Naive thymus-derived CD4-positive, alpha-beta T cell (primary cell): ENCODE results near the gene AGBL1. TPM values are rescaled to one million over a fixed set of nuclear protein-coding genes. Genes with fewer than 3 reads are reported as not detected.

Experiments
- ATAC-seq: fragments of 150-1000 bp; cut with Tn5 transposase; 2 replicates; pipeline ENCODE4 v1.10.0; 2021; ENCODE audit warnings: mild to moderate bottlenecking, moderate library complexity
- CTCF ChIA-PET: fragments of 350-600 bp; sonication (Branson Sonifier 250); formaldehyde crosslinking; loops from one replicate; lab custom pipeline; 2021; ENCODE audit warnings: antibody characterized with exemption; lab: Charles Lee
- POLR2A ChIA-PET: fragments of 350-600 bp; sonication (Branson Sonifier 250); formaldehyde crosslinking; loops from one replicate; lab custom pipeline; 2021; ENCODE audit warnings: antibody characterized with exemption, inconsistent platforms; lab: Charles Lee
- DNase-seq, 9 donors: peaks; one replicate each; pipeline versions ENCODE4 v3.0.0 to v3.0.0-alpha.2; 2020 to 2022; ENCODE audit warnings: mixed read lengths in 1 of 9
- H3K27ac ChIP-seq: one replicate; pipeline ENCODE4 v1.7.0; 2013; ENCODE audit warnings: mild to moderate bottlenecking, low read depth, low read length, moderate library complexity
- H3K27me3 ChIP-seq, 2 donors: one replicate each; pipeline ENCODE4 v1.7.0; 2013; ENCODE audit warnings: low read length in 2 of 2, mild to moderate bottlenecking in 2 of 2, moderate library complexity in 2 of 2; ENCODE audit not compliant: control insufficient read depth in 2 of 2, insufficient read depth in 2 of 2
- H3K36me3 ChIP-seq, 3 experiments: 1 replicate in 2 of 3; 2 replicates in 1 of 3; pipeline ENCODE4 v1.7.0; 2013; ENCODE audit warnings: low read length in 3 of 3, mild to moderate bottlenecking in 3 of 3, moderate library complexity in 1 of 3; ENCODE audit not compliant: insufficient read depth in 3 of 3, control insufficient read depth in 2 of 3
- H3K4me1 ChIP-seq, 2 donors: one replicate each; pipeline ENCODE4 v1.7.0; 2013; ENCODE audit warnings: low read length in 2 of 2, mild to moderate bottlenecking in 2 of 2, moderate library complexity in 1 of 2; ENCODE audit not compliant: control insufficient read depth in 2 of 2, insufficient read depth in 2 of 2
- H3K4me3 ChIP-seq: 2 replicates; pipeline ENCODE4 v1.7.0; 2013; ENCODE audit warnings: mild to moderate bottlenecking, low read length
- H3K9me3 ChIP-seq, 3 experiments: 1 replicate in 2 of 3; 2 replicates in 1 of 3; pipeline ENCODE4 v1.7.0; 2013; ENCODE audit warnings: low read length in 3 of 3; ENCODE audit not compliant: control insufficient read depth in 2 of 3
- H3K27ac Mint-ChIP-seq, 9 donors: one replicate each; pipeline ENCODE4 v1.8.0; 2020 to 2022; ENCODE audit warnings: mixed read lengths in 9 of 9, mild to moderate bottlenecking in 8 of 9, moderate library complexity in 5 of 9, inconsistent platforms in 2 of 9
- H3K27me3 Mint-ChIP-seq, 5 donors: one replicate each; pipeline ENCODE4 v1.8.0; 2021 to 2022; ENCODE audit warnings: mixed read lengths in 5 of 5, mild to moderate bottlenecking in 1 of 5
- H3K36me3 Mint-ChIP-seq, 5 donors: one replicate each; pipeline ENCODE4 v1.8.0; 2020 to 2022; ENCODE audit warnings: mixed read lengths in 5 of 5, mild to moderate bottlenecking in 3 of 5, inconsistent platforms in 1 of 5
- H3K4me1 Mint-ChIP-seq, 7 donors: one replicate each; pipeline ENCODE4 v1.8.0; 2020 to 2022; ENCODE audit warnings: mixed read lengths in 7 of 7, mild to moderate bottlenecking in 3 of 7, inconsistent platforms in 1 of 7
- H3K4me3 Mint-ChIP-seq, 10 donors: one replicate each; pipeline ENCODE4 v1.8.0; 2020 to 2022; ENCODE audit warnings: mild to moderate bottlenecking in 10 of 10, mixed read lengths in 10 of 10, moderate library complexity in 6 of 10, inconsistent platforms in 2 of 10
- H3K9me3 Mint-ChIP-seq, 11 donors: one replicate each; pipeline ENCODE4 v1.8.0; 2020 to 2022; ENCODE audit warnings: mixed read lengths in 11 of 11, mild to moderate bottlenecking in 4 of 11, inconsistent platforms in 1 of 11, moderate library complexity in 1 of 11
- intact Hi-C, 2 donors: fragments of 100-400 bp; cut with micrococcal nuclease; formaldehyde crosslinking; loops; one replicate each; pipeline ENCODE4 v1.15.1; 2023
- polyA plus RNA-seq, 2 donors: library from polyadenylated mRNA; unstranded; fragments of 300-500 nt; fragmentation: Illumina TruSeq; gene quantifications; one replicate each; pipeline ENCODE4 v1.2.3, GENCODE V29; 2021
- total RNA-seq, 6 experiments: library from RNA in 5 of 6; stranded (reverse) in 5 of 6; gene quantifications; 1 replicate in 5 of 6; 2 replicates in 1 of 6; pipeline ENCODE4 v1.2.3 and lab custom pipeline; 2021 to 2026

AGBL1 gene
- total and polyA plus RNA-seq, 7 experiments from 2014 or later, result not detected

- CTCF ChIA-PET, result no interaction called here
These were observed 757.8 kb downstream of the AGBL1 start for GRCh38 chr15:86837294-86838061.

DNA sequence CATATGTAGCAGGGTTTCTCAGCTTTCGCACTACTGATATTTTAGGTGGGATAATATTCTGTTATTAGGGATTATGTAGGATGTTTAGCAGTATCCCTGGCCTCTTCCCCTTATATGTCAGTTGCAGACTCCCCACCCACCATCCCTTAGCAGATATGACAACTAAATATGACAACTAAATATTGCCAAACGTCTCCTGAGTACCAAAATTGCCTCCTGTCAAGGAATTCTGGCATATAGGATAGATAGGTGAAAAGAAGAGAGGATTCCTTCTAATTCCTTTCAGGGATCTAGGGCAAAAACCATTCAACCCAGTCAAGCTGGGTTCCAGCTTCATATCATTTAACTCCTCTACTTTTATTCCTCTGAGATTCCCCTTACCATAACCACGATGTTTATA, 759.8 kb downstream of the AGBL1 start:
- no peak overlapping the region for H3K27ac Mint-ChIP-seq
- no peaks in the 10 kb centered on the region for H3K9me3 ChIP-seq
- H3K27me3 ChIP-seq, result no peaks in the 10 kb centered on the region
- H3K27me3 Mint-ChIP-seq, result peaks cover 0 to 7% (median 0%) of the 10 kb centered on the region in 5 donors
- no peaks in the 10 kb centered on the region for H3K36me3 Mint-ChIP-seq
- no peaks in the 10 kb centered on the region for H3K4me1 ChIP-seq
- intact Hi-C loops, result no loop called here
- H3K4me3 ChIP-seq, result no peak overlapping the region
- no peak overlapping the region for H3K27ac ChIP-seq
- ChIA-PET CTCF (no interaction called here), POLR2A (no interaction called here)
- no peak for DNase-seq
- ATAC-seq, result no peak
- H3K4me1 Mint-ChIP-seq, result no peaks in the 10 kb centered on the region
- no peak overlapping the region for H3K4me3 Mint-ChIP-seq
- H3K9me3 Mint-ChIP-seq, result peaks cover 0 to 1% (median 0%) of the 10 kb centered on the region in 11 donors
- no peaks in the 10 kb centered on the region for H3K36me3 ChIP-seq

More at GRCh38 chr15:86837294-86838061, 757.8 kb downstream of the AGBL1 start:
- H3K27ac Mint-ChIP-seq, result no peak overlapping the region
- H3K4me1 ChIP-seq, result no peaks in the 10 kb centered on the region
- POLR2A ChIA-PET, result no interaction called here
- no peaks in the 10 kb centered on the region for H3K9me3 ChIP-seq
- H3K36me3 Mint-ChIP-seq, result no peaks in the 10 kb centered on the region
- H3K4me3 ChIP-seq, result no peak overlapping the region
- no peak overlapping the region for H3K4me3 Mint-ChIP-seq
- H3K36me3 ChIP-seq, result no peaks in the 10 kb centered on the region
- no peak for DNase-seq
- H3K9me3 Mint-ChIP-seq, result peaks cover 0 to 3% (median 0%) of the 10 kb centered on the region in 11 donors
- ATAC-seq, result no peak
- H3K27me3 ChIP-seq, result no peaks in the 10 kb centered on the region
- H3K4me1 Mint-ChIP-seq, result no peaks in the 10 kb centered on the region
- H3K27ac ChIP-seq, result no peak overlapping the region
- peaks cover 0 to 7% (median 0%) of the 10 kb centered on the region in 5 donors for H3K27me3 Mint-ChIP-seq
- intact Hi-C loops, result no loop called here

GRCh38 chr15:86840996-86841395, 761.3 kb downstream of the AGBL1 start:
- POLR2A ChIA-PET, result no interaction called here
- H3K36me3 Mint-ChIP-seq, result no peaks in the 10 kb centered on the region
- no peak overlapping the region for H3K27ac Mint-ChIP-seq
- H3K4me1 Mint-ChIP-seq, result no peaks in the 10 kb centered on the region
- no peak for ATAC-seq
- no peaks in the 10 kb centered on the region for H3K9me3 ChIP-seq
- no peaks in the 10 kb centered on the region for H3K36me3 ChIP-seq
- H3K27me3 Mint-ChIP-seq, result peaks cover 0 to 7% (median 0%) of the 10 kb centered on the region in 5 donors
- no peaks in the 10 kb centered on the region for H3K27me3 ChIP-seq
- CTCF ChIA-PET, result no interaction called here
- intact Hi-C loops, result no loop called here
- H3K4me1 ChIP-seq, result no peaks in the 10 kb centered on the region
- no peak overlapping the region for H3K4me3 Mint-ChIP-seq
- peaks cover 0 to 3% (median 0%) of the 10 kb centered on the region in 11 donors for H3K9me3 Mint-ChIP-seq
- H3K4me3 ChIP-seq, result no peak overlapping the region
- no peak overlapping the region for H3K27ac ChIP-seq
- no peak for DNase-seq

GRCh38 chr15:86842199-86842598, 762.5 kb downstream of the AGBL1 start:
- Histone ChIP-seq H3K36me3 (no peaks in the 10 kb centered on the region), H3K4me1 (no peaks in the 10 kb centered on the region), H3K9me3 (no peaks in the 10 kb centered on the region), H3K27ac (no peak overlapping the region), H3K4me3 (no peak overlapping the region), H3K27me3 (no peaks in the 10 kb centered on the region)
- POLR2A ChIA-PET, result no interaction called here
- Mint-ChIP-seq H3K4me3 (no peak overlapping the region), H3K36me3 (no peaks in the 10 kb centered on the region), H3K4me1 (no peaks in the 10 kb centered on the region), H3K9me3 (peaks cover 0 to 7% (median under 1%) of the 10 kb centered on the region in 11 donors), H3K27ac (no peak overlapping the region), H3K27me3 (peaks cover 0 to 11% (median 1%) of the 10 kb centered on the region in 5 donors)
- DNase-seq, result no peak
- intact Hi-C loops, result no loop called here
- CTCF ChIA-PET, result no interaction called here
- ATAC-seq, result no peak

GRCh38 chr15:86846036-86846435, 766.4 kb downstream of the AGBL1 start:
- POLR2A ChIA-PET, result no interaction called here
- Mint-ChIP-seq H3K9me3 (peaks cover 0 to 13% (median 2%) of the 10 kb centered on the region in 11 donors), H3K27ac (no peak overlapping the region), H3K4me3 (no peak overlapping the region), H3K4me1 (no peaks in the 10 kb centered on the region), H3K36me3 (no peaks in the 10 kb centered on the region), H3K27me3 (peaks cover 0 to 14% (median 11%) of the 10 kb centered on the region in 5 donors)
- DNase-seq (no peak), ATAC-seq (no peak)
- H3K9me3 ChIP-seq, result no peaks in the 10 kb centered on the region
- H3K27me3 ChIP-seq, result no peaks in the 10 kb centered on the region
- no peak overlapping the region for H3K27ac ChIP-seq
- no peak overlapping the region for H3K4me3 ChIP-seq
- no peaks in the 10 kb centered on the region for H3K36me3 ChIP-seq
- CTCF ChIA-PET, result no interaction called here
- no peaks in the 10 kb centered on the region for H3K4me1 ChIP-seq
- intact Hi-C loops, result no loop called here

- Histone ChIP-seq H3K36me3 (no peaks in the 10 kb centered on the region), H3K27ac (no peak overlapping the region), H3K4me1 (no peaks in the 10 kb centered on the region), H3K9me3 (no peaks in the 10 kb centered on the region), H3K4me3 (no peak overlapping the region), H3K27me3 (no peaks in the 10 kb centered on the region)
- Mint-ChIP-seq H3K27ac (no peak overlapping the region), H3K36me3 (no peaks in the 10 kb centered on the region), H3K4me1 (no peaks in the 10 kb centered on the region), H3K4me3 (no peak overlapping the region), H3K27me3 (peaks cover 0 to 13% (median 11%) of the 10 kb centered on the region in 5 donors), H3K9me3 (peaks cover 0 to 13% (median 2%) of the 10 kb centered on the region in 11 donors)
- POLR2A ChIA-PET, result no interaction called here
- ATAC-seq (no peak), DNase-seq (no peak)
- intact Hi-C loops, result no loop called here
- CTCF ChIA-PET, result no interaction called here
These were observed 769.5 kb downstream of the AGBL1 start for GRCh38 chr15:86849136-86849535.
